Measurements from ENCODE around the gene FCER2. TPM values are rescaled to one million over a fixed set of nuclear protein-coding genes. Genes with fewer than 3 reads are reported as not detected.

FCER2 gene
- total RNA-seq, 2 donors from 2014 or later, result not detected

GRCh38 chr19:7742991-7743390 is 41.1 kb upstream of the FCER2 start:
- H3K4me3 ChIP-seq, result no peak overlapping the region
- no peak overlapping the region for H3K27ac ChIP-seq
- DNase-seq, result no peak
- intact Hi-C loops (cut with DNase I), result no loop called here
- 63 to 71% methylated on average over 11 of the region's 11 CpGs for WGBS, 2 donors
- H3K27me3 ChIP-seq, result no peaks in the 10 kb centered on the region
- H3K9me3 ChIP-seq, result no peaks in the 10 kb centered on the region
- no peak for ATAC-seq
- H3K4me1 ChIP-seq, result no peaks in the 10 kb centered on the region
- no peaks in the 10 kb centered on the region for H3K36me3 ChIP-seq (replicated peaks in 1 of 2; ENCODE audit: insufficient read depth in 1 of 2, low read depth in 2 of 2)
- TF ChIP-seq CTCF (IDR thresholded peaks at IDR 0.05) (no peak), POLR2A (IDR thresholded peaks at IDR 0.05) (no peak)

- WGBS, 2 donors, result 53 to 64% methylated on average over 2 of the region's 2 CpGs
- no peak for DNase-seq
- TF ChIP-seq POLR2A (IDR thresholded peaks at IDR 0.05) (no peak), CTCF (IDR thresholded peaks at IDR 0.05) (no peak)
Observed at GRCh38 chr19:7742575-7742974, 40.6 kb upstream of the FCER2 start.

GRCh38 chr19:7740682-7741054 is 38.7 kb upstream of the FCER2 start:
- H3K27me3 ChIP-seq, result peaks cover 0 to 4% of the 10 kb centered on the region in 2 donors
- 63 to 65% methylated on average over 6 of the region's 6 CpGs for WGBS, 2 donors
- no peaks in the 10 kb centered on the region for H3K9me3 ChIP-seq
- H3K27ac ChIP-seq, result no peak overlapping the region
- intact Hi-C loops (cut with DNase I), result no loop called here
- no peak for DNase-seq
- ATAC-seq, result no peak
- H3K4me1 ChIP-seq, result no peaks in the 10 kb centered on the region
- H3K4me3 ChIP-seq, result no peak overlapping the region
- no peaks in the 10 kb centered on the region for H3K36me3 ChIP-seq (replicated peaks in 1 of 2; ENCODE audit: insufficient read depth in 1 of 2, low read depth in 2 of 2)
- no peak for TF ChIP-seq CTCF (IDR thresholded peaks at IDR 0.05)
- TF ChIP-seq POLR2A (IDR thresholded peaks at IDR 0.05), result no peak

More at GRCh38 chr19:7742575-7742974, 40.6 kb upstream of the FCER2 start:
- H3K9me3 ChIP-seq, result no peaks in the 10 kb centered on the region
- no peak for ATAC-seq
- H3K27me3 ChIP-seq, result no peaks in the 10 kb centered on the region
- H3K27ac ChIP-seq, result no peak overlapping the region
- no peaks in the 10 kb centered on the region for H3K36me3 ChIP-seq (replicated peaks in 1 of 2; ENCODE audit: insufficient read depth in 1 of 2, low read depth in 2 of 2)
- intact Hi-C loops (cut with DNase I), result no loop called here
- no peak overlapping the region for H3K4me3 ChIP-seq
- H3K4me1 ChIP-seq, result no peaks in the 10 kb centered on the region

GRCh38 chr19:7739801-7740681 is 38.1 kb upstream of the FCER2 start:
- DNase-seq (no peak), ATAC-seq (no peak)
- WGBS, 2 donors, result 59 to 64% methylated on average over 19 of the region's 19 CpGs
- H3K4me3 ChIP-seq, result no peak overlapping the region
- no peaks in the 10 kb centered on the region for H3K9me3 ChIP-seq
- no peak for TF ChIP-seq CTCF (IDR thresholded peaks at IDR 0.05)
- no peak for TF ChIP-seq POLR2A (IDR thresholded peaks at IDR 0.05)
- H3K27me3 ChIP-seq, result peaks cover 0 to 6% of the 10 kb centered on the region in 2 donors
- H3K4me1 ChIP-seq, result no peaks in the 10 kb centered on the region
- H3K27ac ChIP-seq, result no peak overlapping the region
- no peaks in the 10 kb centered on the region for H3K36me3 ChIP-seq (replicated peaks in 1 of 2; ENCODE audit: insufficient read depth in 1 of 2, low read depth in 2 of 2)
- intact Hi-C loops (cut with DNase I), result no loop called here
